MCF 10A (cell line): ENCODE data around the gene DPP4. TPM values are rescaled to one million over a fixed set of nuclear protein-coding genes. Genes with fewer than 3 reads are reported as not detected.

Experiments
- BruUV-seq: library from RNA; stranded (reverse); fragments of 400-500 nt; replicated peaks from 2 replicates; lab custom pipeline; 2021; lab: Mats Ljungman, UMichigan
- CTCF ChIA-PET: fragments of 300-600 bp; sonication (Branson Sonifier 250); formaldehyde crosslinking; extraction: SDS; loops from one replicate; lab custom pipeline; 2021; ENCODE audit warnings: antibody characterized with exemption, inconsistent platforms; lab: Yijun Ruan, JAX
- POLR2A ChIA-PET: fragments of 300-600, 350-650 bp; sonication (Branson Sonifier 250); formaldehyde crosslinking; extraction: SDS; loops from one replicate; lab custom pipeline; 2020; ENCODE audit warnings: antibody characterized with exemption, inconsistent platforms; lab: Yijun Ruan, JAX
- DNase-seq: peaks from one replicate; pipeline ENCODE4 v3.0.0-alpha.2; 2018; ENCODE audit not compliant: unreplicated experiment
- H3K27ac Mint-ChIP-seq: one replicate; pipeline ENCODE4 v1.8.0; 2022; ENCODE audit warnings: mild to moderate bottlenecking, low read depth, mixed read lengths; ENCODE audit not compliant: unreplicated experiment
- H3K27me3 Mint-ChIP-seq: one replicate; pipeline ENCODE4 v1.8.0; 2022; ENCODE audit warnings: mixed read lengths; ENCODE audit not compliant: insufficient read depth, unreplicated experiment
- H3K36me3 Mint-ChIP-seq: one replicate; pipeline ENCODE4 v1.8.0; 2022; ENCODE audit warnings: mild to moderate bottlenecking, moderate library complexity, mixed read lengths; ENCODE audit not compliant: insufficient read depth, unreplicated experiment
- H3K4me1 Mint-ChIP-seq: one replicate; pipeline ENCODE4 v1.8.0; 2022; ENCODE audit warnings: mixed read lengths; ENCODE audit not compliant: insufficient read depth, unreplicated experiment
- H3K4me3 Mint-ChIP-seq: one replicate; pipeline ENCODE4 v1.8.0; 2022; ENCODE audit warnings: mild to moderate bottlenecking, moderate library complexity, mixed read lengths; ENCODE audit not compliant: unreplicated experiment
- H3K9me3 Mint-ChIP-seq: one replicate; pipeline ENCODE4 v1.8.0; 2022; ENCODE audit warnings: mixed read lengths; ENCODE audit not compliant: unreplicated experiment
- intact Hi-C: fragments of 100-400 bp; cut with micrococcal nuclease; formaldehyde crosslinking; loops from 2 replicates; pipeline ENCODE4 v1.14.1; 2022
- total RNA-seq: library from RNA; stranded (reverse); gene quantifications from 2 replicates; pipeline ENCODE4 v1.2.3, GENCODE V29; 2022
- TF ChIP-seq, protein P1 (sequence below): fragments of 200-600 bp; IDR thresholded peaks from one replicate; pipeline ENCODE4 v1.8.0; 2022; ENCODE audit warnings: antibody characterized with exemption, mild to moderate bottlenecking; ENCODE audit not compliant: unreplicated experiment

The DPP4 gene
- total RNA-seq, 1 experiment from 2014 or later: not detected

DNA sequence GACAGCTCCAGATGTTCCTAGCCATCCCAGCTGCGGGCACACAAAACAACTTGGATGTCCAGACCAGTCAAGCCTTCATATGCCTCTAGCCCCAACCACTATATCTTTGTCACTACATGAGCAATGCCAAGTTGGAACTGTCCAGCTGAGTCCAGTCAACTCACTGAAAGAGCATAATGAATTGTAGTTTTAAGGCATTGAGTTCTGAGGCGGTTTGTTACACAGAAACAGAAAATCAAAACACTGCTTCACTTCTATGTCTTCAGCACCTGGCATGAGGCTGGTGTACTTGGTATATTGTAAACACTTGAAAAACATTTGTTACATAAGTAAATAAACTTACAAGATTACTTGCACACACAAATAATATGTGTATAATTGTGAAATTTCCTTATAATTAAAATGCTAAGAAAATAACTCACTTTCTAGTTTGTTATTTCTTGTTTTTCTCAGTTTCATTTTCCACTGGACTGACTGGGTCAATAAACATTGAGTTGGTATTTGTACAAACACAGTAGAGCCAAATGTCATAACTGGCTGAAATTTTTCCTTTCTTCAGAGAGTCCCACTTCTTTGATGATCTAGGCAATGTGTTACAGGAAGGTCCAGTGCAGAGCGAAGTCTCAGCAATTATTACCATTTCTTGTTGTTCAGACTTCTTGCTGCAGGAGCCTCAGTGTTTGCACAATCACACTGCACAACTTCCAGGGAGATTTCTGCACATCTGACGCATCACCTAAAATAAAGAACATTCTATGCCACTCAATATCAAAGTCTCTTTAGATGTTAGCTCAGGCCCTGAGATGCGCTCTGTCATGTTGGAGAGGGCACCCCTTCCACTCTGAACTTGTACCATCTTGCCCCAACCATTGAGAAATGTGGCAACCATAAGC lies 38.2 kb upstream of the DPP4 start:
- Mint-ChIP-seq H3K4me1 (peaks cover 16% of the 10 kb centered on the region), H3K27me3 (no peaks in the 10 kb centered on the region), H3K36me3 (no peaks in the 10 kb centered on the region), H3K4me3 (no peak overlapping the region), H3K9me3 (peaks cover 8% of the 10 kb centered on the region), H3K27ac (no peak overlapping the region)
- POLR2A ChIA-PET: interaction anchor here (0.7 to 2.4 kb wide), 7 partner anchors 14 to 804 kb away, joined by 3 to 25 read pairs (median 4); partner anchors contain the start of gene PSMD14
- CTCF ChIA-PET: interaction anchor here (0.6 to 1.2 kb wide), 2 partner anchors 15 to 134 kb away, joined by 3 to 4 read pairs; no protein-coding TSS in a partner anchor
- intact Hi-C loops: no loop called here
- BruUV-seq: no TSS peak
- TF ChIP-seq, protein P1, sequence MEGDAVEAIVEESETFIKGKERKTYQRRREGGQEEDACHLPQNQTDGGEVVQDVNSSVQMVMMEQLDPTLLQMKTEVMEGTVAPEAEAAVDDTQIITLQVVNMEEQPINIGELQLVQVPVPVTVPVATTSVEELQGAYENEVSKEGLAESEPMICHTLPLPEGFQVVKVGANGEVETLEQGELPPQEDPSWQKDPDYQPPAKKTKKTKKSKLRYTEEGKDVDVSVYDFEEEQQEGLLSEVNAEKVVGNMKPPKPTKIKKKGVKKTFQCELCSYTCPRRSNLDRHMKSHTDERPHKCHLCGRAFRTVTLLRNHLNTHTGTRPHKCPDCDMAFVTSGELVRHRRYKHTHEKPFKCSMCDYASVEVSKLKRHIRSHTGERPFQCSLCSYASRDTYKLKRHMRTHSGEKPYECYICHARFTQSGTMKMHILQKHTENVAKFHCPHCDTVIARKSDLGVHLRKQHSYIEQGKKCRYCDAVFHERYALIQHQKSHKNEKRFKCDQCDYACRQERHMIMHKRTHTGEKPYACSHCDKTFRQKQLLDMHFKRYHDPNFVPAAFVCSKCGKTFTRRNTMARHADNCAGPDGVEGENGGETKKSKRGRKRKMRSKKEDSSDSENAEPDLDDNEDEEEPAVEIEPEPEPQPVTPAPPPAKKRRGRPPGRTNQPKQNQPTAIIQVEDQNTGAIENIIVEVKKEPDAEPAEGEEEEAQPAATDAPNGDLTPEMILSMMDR: no peak
- peak; percentile 68 for DNase-seq

DNA sequence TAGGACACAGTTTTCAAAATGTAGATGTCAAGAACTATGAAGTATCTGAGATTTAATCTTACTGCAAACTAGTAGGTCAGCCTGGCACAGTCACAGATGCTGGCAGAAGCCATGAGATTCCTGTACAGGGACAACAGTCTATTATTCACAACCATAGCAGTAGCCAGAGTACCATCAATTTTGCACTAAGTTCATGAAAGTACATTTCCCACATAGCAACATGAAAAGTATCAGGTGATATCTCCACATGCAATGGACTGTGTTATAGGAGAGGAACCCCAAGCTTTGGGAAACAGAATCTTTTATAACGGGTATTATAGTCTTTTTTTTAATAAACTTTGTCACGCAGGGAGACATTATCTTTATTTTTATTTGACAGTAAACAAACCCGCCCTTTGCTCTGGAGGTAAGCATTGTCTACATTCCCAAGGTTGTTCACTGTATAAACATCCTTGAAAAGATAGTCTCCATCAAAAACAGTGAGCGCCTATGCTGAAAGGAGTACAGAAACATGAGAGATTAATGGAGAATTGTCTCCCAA lies 33.4 kb upstream of the DPP4 start:
- no peaks in the 10 kb centered on the region for H3K27me3 Mint-ChIP-seq
- no TSS peak for BruUV-seq
- no peaks in the 10 kb centered on the region for H3K36me3 Mint-ChIP-seq
- no peak overlapping the region for H3K4me3 Mint-ChIP-seq
- no peak overlapping the region for H3K27ac Mint-ChIP-seq
- ChIA-PET POLR2A (interaction anchor here (1.8 to 4.8 kb wide), 2 partner anchors 9 to 15 kb away, joined by 7 to 41 read pairs; no protein-coding TSS in a partner anchor), CTCF (interaction anchor here (1.1 to 1.4 kb wide), 2 partner anchors 8 to 15 kb away, joined by 3 read pairs; no protein-coding TSS in a partner anchor)
- peaks cover 15% of the 10 kb centered on the region for H3K4me1 Mint-ChIP-seq
- TF ChIP-seq, protein P1: no peak
- intact Hi-C loops: no loop called here
- no peak for DNase-seq
- H3K9me3 Mint-ChIP-seq: no peaks in the 10 kb centered on the region

DNA sequence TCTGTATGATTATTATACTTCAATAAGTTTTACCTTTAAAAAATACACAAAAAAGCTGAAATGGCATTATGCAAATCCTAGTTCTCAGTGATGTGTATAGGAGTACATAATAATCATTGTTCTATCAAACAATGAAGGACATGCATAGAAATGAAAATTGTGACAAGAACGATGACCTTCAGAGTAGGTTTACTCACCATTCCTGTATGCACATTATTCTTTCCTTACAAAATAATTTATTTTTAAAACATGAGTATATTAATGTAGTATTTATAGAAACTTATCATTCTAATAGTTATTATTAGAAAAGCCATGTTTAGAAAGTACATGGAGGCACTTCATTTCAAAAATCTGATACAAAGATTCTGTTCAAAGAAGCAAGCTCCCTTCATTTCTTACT lies 32.7 kb upstream of the DPP4 start:
- H3K9me3 Mint-ChIP-seq: no peaks in the 10 kb centered on the region
- no peaks in the 10 kb centered on the region for H3K27me3 Mint-ChIP-seq
- DNase-seq: no peak
- BruUV-seq: no TSS peak
- POLR2A ChIA-PET: interaction anchor here (1.8 to 4.8 kb wide), 2 partner anchors 10 to 14 kb away, joined by 7 to 41 read pairs; no protein-coding TSS in a partner anchor
- H3K36me3 Mint-ChIP-seq: no peaks in the 10 kb centered on the region
- peaks cover 13% of the 10 kb centered on the region for H3K4me1 Mint-ChIP-seq
- intact Hi-C loops: no loop called here
- H3K4me3 Mint-ChIP-seq: no peak overlapping the region
- H3K27ac Mint-ChIP-seq: no peak overlapping the region
- TF ChIP-seq, protein P1: no peak
- CTCF ChIA-PET: interaction anchor here (0.5 to 1.4 kb wide), 6 partner anchors 9 to 1517 kb away, joined by 3 to 6 read pairs (median 3); no protein-coding TSS in a partner anchor

DNA sequence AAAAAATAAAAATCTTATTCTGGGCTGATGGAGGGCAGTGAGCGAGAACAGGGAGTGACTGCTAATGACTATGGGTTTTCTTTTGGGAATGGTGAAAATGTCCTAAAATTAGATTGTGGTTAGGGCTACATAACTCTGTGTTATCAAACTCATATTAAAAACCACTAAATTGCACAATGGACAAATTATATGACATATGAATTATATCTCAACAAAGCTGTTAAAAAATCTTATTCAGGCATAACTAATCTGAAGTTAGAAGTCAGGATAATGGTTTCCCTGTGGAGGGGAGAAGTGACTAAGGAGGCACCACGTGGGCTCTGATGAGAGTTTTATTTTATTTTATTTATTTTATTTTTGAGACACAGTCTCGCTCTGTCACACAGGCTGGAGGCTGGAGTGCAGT lies 32.1 kb upstream of the DPP4 start:
- H3K36me3 Mint-ChIP-seq: no peaks in the 10 kb centered on the region
- ChIA-PET CTCF (interaction anchor here (0.6 to 1.4 kb wide), 5 partner anchors 10 to 139 kb away, joined by 3 to 6 read pairs (median 3); no protein-coding TSS in a partner anchor), POLR2A (interaction anchor here (0.6 to 4.8 kb wide), 4 partner anchors 10 to 624 kb away, joined by 3 to 41 read pairs (median 5); no protein-coding TSS in a partner anchor)
- BruUV-seq: no TSS peak
- peak overlapping the region; percentile 46 for H3K27ac Mint-ChIP-seq
- no peak for DNase-seq
- H3K9me3 Mint-ChIP-seq: no peaks in the 10 kb centered on the region
- H3K4me3 Mint-ChIP-seq: no peak overlapping the region
- intact Hi-C loops: no loop called here
- TF ChIP-seq, protein P1: no peak
- peaks cover 13% of the 10 kb centered on the region for H3K4me1 Mint-ChIP-seq
- H3K27me3 Mint-ChIP-seq: no peaks in the 10 kb centered on the region
